Central memory CD4-positive, alpha-beta T cell (primary cell): ENCODE data around the gene COL11A1.

Experiments used
- DNase-seq: peaks from one replicate; pipeline ENCODE4 v3.0.0; 2022

COL11A1 gene

GRCh38 chr1:102897557-102897956 lies 210.8 kb downstream of the COL11A1 start:
- DNase-seq: no peak

- no peak for DNase-seq
Measured at GRCh38 chr1:102896771-102897170, 211.6 kb downstream of the COL11A1 start.

- no peak for DNase-seq
Measured at GRCh38 chr1:102896286-102896685, 212.0 kb downstream of the COL11A1 start.

- no peak for DNase-seq
Measured at GRCh38 chr1:102891868-102892625, 216.3 kb downstream of the COL11A1 start.

GRCh38 chr1:102886638-102887037 lies 221.7 kb downstream of the COL11A1 start:
- DNase-seq: no peak

- DNase-seq: no peak
Measured at GRCh38 chr1:102884238-102884637, 224.1 kb downstream of the COL11A1 start.

- DNase-seq: no peak
Measured at GRCh38 chr1:102879439-102879993, 228.8 kb downstream of the COL11A1 start.

- DNase-seq: no peak
Measured at GRCh38 chr1:102875756-102876155, 232.6 kb downstream of the COL11A1 start.

- no peak for DNase-seq
Measured at GRCh38 chr1:102872526-102872925, 235.8 kb downstream of the COL11A1 start.

- no peak for DNase-seq
Measured at GRCh38 chr1:102872097-102872496, 236.2 kb downstream of the COL11A1 start.

GRCh38 chr1:102863704-102864103 lies 244.6 kb downstream of the COL11A1 start:
- no peak for DNase-seq

GRCh38 chr1:102861247-102861646 lies 247.1 kb downstream of the COL11A1 start:
- no peak for DNase-seq

GRCh38 chr1:102858695-102859094 lies 249.6 kb downstream of the COL11A1 start:
- DNase-seq: no peak

GRCh38 chr1:102857251-102857650 lies 251.1 kb downstream of the COL11A1 start:
- DNase-seq: no peak

GRCh38 chr1:102853701-102854187 lies 254.6 kb downstream of the COL11A1 start:
- DNase-seq: no peak

GRCh38 chr1:102853136-102853535 lies 255.2 kb downstream of the COL11A1 start:
- no peak for DNase-seq

GRCh38 chr1:102852613-102853012 lies 255.7 kb downstream of the COL11A1 start:
- DNase-seq: no peak

GRCh38 chr1:102851616-102852015 lies 256.7 kb downstream of the COL11A1 start:
- DNase-seq: no peak

- DNase-seq: no peak
Measured at GRCh38 chr1:102842606-102843005, 265.7 kb downstream of the COL11A1 start.

GRCh38 chr1:102840741-102841140 lies 267.6 kb downstream of the COL11A1 start:
- no peak for DNase-seq

- DNase-seq: no peak
Measured at GRCh38 chr1:102838016-102838415, 270.3 kb downstream of the COL11A1 start.

- no peak for DNase-seq
Measured at GRCh38 chr1:102837551-102837950, 270.8 kb downstream of the COL11A1 start.

- DNase-seq: no peak
Measured at GRCh38 chr1:102836991-102837390, 271.3 kb downstream of the COL11A1 start.

GRCh38 chr1:102834688-102835320 lies 273.5 kb downstream of the COL11A1 start:
- no peak for DNase-seq
